ENCODE data around the gene NOTO.

DNA sequence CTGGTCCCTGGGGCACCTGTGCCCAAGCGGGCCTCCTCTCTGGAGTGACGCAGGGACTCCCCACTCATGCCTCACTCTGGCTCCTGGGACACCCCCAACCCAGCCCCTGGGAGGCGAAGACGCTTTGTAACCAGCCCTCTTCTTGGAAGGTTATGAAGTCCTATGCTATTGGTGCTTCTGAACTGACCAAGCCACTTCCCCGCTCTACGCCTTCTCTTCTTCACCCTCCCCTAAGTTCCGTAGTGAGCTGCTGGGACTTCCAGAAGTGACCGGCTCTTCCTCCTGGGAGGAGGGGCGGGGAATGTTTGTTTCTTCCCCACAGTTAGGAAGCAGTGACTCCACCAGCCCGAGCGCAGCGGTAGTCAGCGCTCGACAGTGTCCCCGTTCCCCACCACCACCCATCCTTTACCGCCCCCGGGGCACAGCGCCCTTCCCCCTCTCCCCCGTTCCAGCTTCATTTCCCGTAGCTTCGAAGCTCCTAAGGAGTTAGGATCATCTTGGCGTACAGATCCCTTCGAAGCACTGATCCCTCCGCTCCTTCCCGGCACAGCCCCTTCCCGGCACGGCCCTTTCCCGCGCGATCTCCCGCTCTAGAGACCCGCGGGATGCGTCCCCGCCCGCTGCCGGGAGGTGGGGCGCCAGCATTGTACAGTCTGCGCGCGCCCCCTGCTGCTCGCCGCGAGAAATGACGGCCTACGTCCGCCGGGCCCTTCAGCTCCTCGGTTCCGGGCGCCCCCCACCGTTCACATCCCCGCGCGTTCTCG lies 25.3 kb upstream of the NOTO start:
- TF ChIP-seq POLR2A (IDR thresholded peaks at IDR 0.05; ENCODE audit: low read depth, low read length) = no peak
- TF ChIP-seq POLR2AphosphoS5 (IDR thresholded peaks at IDR 0.05; ENCODE audit: low read depth, low read length) = no peak
- no peak for TF ChIP-seq POU2F2 (IDR thresholded peaks at IDR 0.05; ENCODE audit: low read depth, low read length)
- no peak for TF ChIP-seq TAF1 (IDR thresholded peaks at IDR 0.05; ENCODE audit: low read depth, low read length)
- no peak for TF ChIP-seq SPI1 (IDR thresholded peaks at IDR 0.05; ENCODE audit: low read depth, low read length)
- TF ChIP-seq PAX5 (IDR thresholded peaks at IDR 0.05; ENCODE audit: insufficient read depth, low read length, severe bottlenecking) = no peak

All from GM12891 (cell line).